SH-SY5Y (cell line): ENCODE data around the gene SAMD13.

Experiments
- GATA2 ChIP-seq: IDR thresholded peaks from 2 replicates; pipeline ENCODE4 v1.6.1; 2011; ENCODE audit warnings: mild to moderate bottlenecking, low read depth, low read length
- GATA3 ChIP-seq: IDR thresholded peaks from 2 replicates; pipeline ENCODE4 v1.6.1; 2011; ENCODE audit warnings: low read depth, mild to moderate bottlenecking, low read length, moderate library complexity

DNA sequence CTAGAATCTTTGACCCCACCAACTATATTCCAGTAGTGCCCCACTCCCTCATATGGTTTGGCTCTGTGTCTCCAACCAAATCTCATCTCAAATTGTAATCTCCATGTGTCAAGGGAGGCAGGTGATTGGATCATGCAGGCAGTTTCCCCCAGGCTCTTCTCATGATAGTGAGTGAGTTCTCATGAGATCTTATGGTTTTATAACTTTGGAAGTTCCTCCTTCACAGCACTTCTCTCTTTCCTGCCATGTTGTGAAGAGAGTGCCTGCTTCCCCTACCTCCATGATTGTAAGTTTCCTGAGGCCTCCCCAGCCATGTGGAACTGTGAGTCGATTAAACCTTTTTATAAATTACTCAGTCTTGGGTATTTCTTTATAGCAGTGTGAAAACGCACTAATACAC, 7.7 kb upstream of the SAMD13 start:
- no peak for TF ChIP-seq GATA3
- TF ChIP-seq GATA2 = no peak
